Mammary epithelial cell (primary cell): ENCODE measurements around the gene GALNTL6.

Experiments used
- CTCF ChIP-seq, 2 donors: IDR thresholded peaks in 1 of 2; conservative IDR thresholded peaks in 1 of 2; 2 replicates each; pipeline ENCODE4 v1.5.1; 2011 to 2012; ENCODE audit warnings: inconsistent platforms in 2 of 2, low read length in 2 of 2, mild to moderate bottlenecking in 2 of 2, control low read depth in 1 of 2, low read depth in 1 of 2; ENCODE audit not compliant: insufficient read depth in 1 of 2; ENCODE audit errors: extremely low read depth in 1 of 2
- EZH2 ChIP-seq: IDR thresholded peaks from 2 replicates; pipeline ENCODE4 v1.6.1; 2012; ENCODE audit warnings: low read length, inconsistent platforms, borderline replicate concordance

- no peak for TF ChIP-seq CTCF (conservative IDR thresholded peaks at IDR 0.05 in 1 of 2, IDR thresholded peaks at IDR 0.05 in 1 of 2; ENCODE audit: extremely low read depth in 1 of 2, insufficient read depth in 1 of 2, low read depth in 1 of 2, low read length in 2 of 2)
- TF ChIP-seq EZH2: no peak
Observed at GRCh38 chr4:172141025-172141424, 327.8 kb downstream of the GALNTL6 start.
